ENCODE measurements around the gene VWA8. TPM values are rescaled to one million over a fixed set of nuclear protein-coding genes. Genes with fewer than 3 reads are reported as not detected.

The VWA8 gene
- total and polyA plus RNA-seq, 2 of the 13 experiments (the other 11 are each of a cell fraction or from before 2014, with no cell fraction given) = 9.1 to 17.3 TPM

- TF ChIP-seq ZNF512B (CRISPR knock-in tag; IDR thresholded peaks at IDR 0.05; ENCODE audit: borderline replicate concordance) = no peak
- no peak for TF ChIP-seq U2AF2 (IDR thresholded peaks at IDR 0.05; ENCODE audit: low read depth, low read length)
Observed at GRCh38 chr13:41880966-41881365, 79.9 kb downstream of the VWA8 start (continued).

GRCh38 chr13:41864658-41865057, 96.3 kb downstream of the VWA8 start:
- FAIRE-seq = no peak
- no peaks in the 10 kb centered on the region for H3K79me2 ChIP-seq (ENCODE audit: insufficient read depth, low read length)
- H3K9ac ChIP-seq (ENCODE audit: insufficient read depth, low read depth, low read length) = no peak overlapping the region
- no peak overlapping the region for H3K27ac ChIP-seq (ENCODE audit: extremely low read length, insufficient read depth, low read length)
- WGBS (ENCODE audit: low lambda C conversion rate) = 97% methylated on average over 4 of the region's 4 CpGs
- BruUV-seq (replicated peaks) = no TSS peak
- H3K9me3 ChIP-seq (ENCODE audit: low read length) = no peaks in the 10 kb centered on the region
- no peak for ATAC-seq
- no peak overlapping the region for H2AFZ ChIP-seq (ENCODE audit: low read length)
- in situ Hi-C loops (cut with HindIII; ENCODE audit: extremely low pct_ligation_motif_present, low pct_unique_long_range_greater_than_20kb) = no loop called here
- no peaks in the 10 kb centered on the region for H4K20me1 ChIP-seq (ENCODE audit: insufficient read depth, low read length)
- ChIA-PET CTCF (ENCODE audit: low intra/inter-chr PET ratio, low total read pairs) (no interaction called here), POLR2A (no interaction called here)
- H3K27me3 ChIP-seq (ENCODE audit: control insufficient read depth in 1 of 2, insufficient read depth in 2 of 2, low read length in 2 of 2) = no peaks in the 10 kb centered on the region
- DNase-seq (ENCODE audit: low spot score) = no peak
- H3K36me3 ChIP-seq (replicated peaks in 1 of 2; ENCODE audit: control insufficient read depth in 1 of 2, insufficient read depth in 2 of 2, low read length in 2 of 2) = peaks cover 1 to 16% of the 10 kb centered on the region in 2 experiments; a peak in 1 of 5 replicates
- no peak overlapping the region for H3K4me2 ChIP-seq (ENCODE audit: low read depth, low read length)
- intact Hi-C loops (cut with micrococcal nuclease; ENCODE audit: unreplicated experiment) = no loop called here
- no peak overlapping the region for H3K4me3 ChIP-seq (replicated peaks in 1 of 3; ENCODE audit: insufficient read depth in 1 of 3, low read depth in 2 of 3, low read length in 3 of 3)
- no peaks in the 10 kb centered on the region for H3K4me1 ChIP-seq (ENCODE audit: insufficient read depth, low read length)
- TF ChIP-seq HNF4G (IDR thresholded peaks at IDR 0.05; ENCODE audit: borderline replicate concordance, low read depth, low read length) (no peak), HNF4G (CRISPR knock-in tag; IDR thresholded peaks at IDR 0.05; ENCODE audit: borderline replicate concordance, low read depth) (no peak), TCF7 (IDR thresholded peaks at IDR 0.05; ENCODE audit: low read depth) (no peak), MYC (CRISPR knock-in tag; IDR thresholded peaks at IDR 0.05; ENCODE audit: borderline replicate concordance) (no peak), MXD1 (CRISPR knock-in tag; IDR thresholded peaks at IDR 0.05) (no peak), ELK4 (CRISPR knock-in tag; IDR thresholded peaks at IDR 0.05; ENCODE audit: borderline replicate concordance) (no peak), ZNF530 (CRISPR knock-in tag; IDR thresholded peaks at IDR 0.05; ENCODE audit: low read depth) (no peak), NFE2 (CRISPR knock-in tag; IDR thresholded peaks at IDR 0.05) (no peak), ZNF138 (CRISPR knock-in tag; IDR thresholded peaks at IDR 0.05; ENCODE audit: low read depth) (no peak), KDM3A (CRISPR knock-in tag; IDR thresholded peaks at IDR 0.05; ENCODE audit: low read depth) (no peak), ZNF512B (CRISPR knock-in tag; IDR thresholded peaks at IDR 0.05; ENCODE audit: borderline replicate concordance) (no peak), GMEB2 (CRISPR knock-in tag; IDR thresholded peaks at IDR 0.05; ENCODE audit: low read depth) (no peak)
